Loucy (cell line): ENCODE results near the gene MECR.
"Not testable (repeated sequence)": the region's sequence is repeated elsewhere in the genome, so short reads cannot be mapped to it uniquely, and the experiment has no call there.

Experiments
- H2AFZ ChIP-seq: fragments of 200-600 bp; sonication (generic); 2 replicates; pipeline ENCODE4 v1.6.0; 2016; ENCODE audit warnings: antibody characterized with exemption, mild to moderate bottlenecking, low read length, moderate library complexity
- H3F3A ChIP-seq: fragments of 200-600 bp; 2 replicates; pipeline ENCODE4 v1.6.0; 2016; ENCODE audit warnings: antibody characterized with exemption, low read depth, mild to moderate bottlenecking
- H3K27me3 ChIP-seq: fragments of 200-600 bp; sonication (generic); 2 replicates; pipeline ENCODE4 v1.6.1; 2014; ENCODE audit warnings: low read length, mild to moderate bottlenecking; ENCODE audit not compliant: insufficient read depth, poor library complexity, severe bottlenecking
- H3K36me3 ChIP-seq: fragments of 200-600 bp; sonication (generic); 2 replicates; pipeline ENCODE4 v1.6.1; 2016; ENCODE audit warnings: low read length; ENCODE audit not compliant: insufficient read depth
- H3K4me1 ChIP-seq: fragments of 200-600 bp; sonication (generic); 2 replicates; pipeline ENCODE4 v1.5.1; 2014; ENCODE audit warnings: low read length, mild to moderate bottlenecking; ENCODE audit not compliant: insufficient read depth, poor library complexity, severe bottlenecking
- H3K4me2 ChIP-seq: fragments of 200-600 bp; sonication (generic); 2 replicates; pipeline ENCODE4 v1.6.0; 2014; ENCODE audit warnings: antibody characterized with exemption, low read length, low read depth, mild to moderate bottlenecking; ENCODE audit not compliant: poor library complexity, severe bottlenecking
- H3K4me3 ChIP-seq: fragments of 200-600 bp; sonication (generic); 2 replicates; pipeline ENCODE4 v1.5.1; 2014; ENCODE audit warnings: low read length, mild to moderate bottlenecking, mixed read lengths; ENCODE audit not compliant: poor library complexity, severe bottlenecking
- H3K79me2 ChIP-seq: fragments of 200-600 bp; sonication (generic); 2 replicates; pipeline ENCODE4 v1.6.1; 2014; ENCODE audit warnings: low read length; ENCODE audit not compliant: insufficient read depth
- H3K9ac ChIP-seq: fragments of 200-600 bp; sonication (generic); 2 replicates; pipeline ENCODE4 v1.6.0; 2014; ENCODE audit warnings: mild to moderate bottlenecking, low read depth, low read length, moderate library complexity; ENCODE audit not compliant: poor library complexity, severe bottlenecking
- H3K9me2 ChIP-seq: fragments of 200-600 bp; sonication (generic); replicated peaks from 2 replicates; pipeline ENCODE4 v1.6.1; 2016; ENCODE audit warnings: low read depth, low read length, mixed read lengths
- H3K9me3 ChIP-seq: fragments of 200-600 bp; sonication (generic); 2 replicates; pipeline ENCODE4 v1.6.1; 2014; ENCODE audit warnings: mild to moderate bottlenecking, antibody characterized with exemption, low read length, low read depth; ENCODE audit not compliant: insufficient read depth
- H4K20me1 ChIP-seq: fragments of 200-600 bp; sonication (generic); 2 replicates; pipeline ENCODE4 v1.6.0; 2014; ENCODE audit warnings: antibody characterized with exemption, low read length, mild to moderate bottlenecking; ENCODE audit not compliant: insufficient read depth, poor library complexity, severe bottlenecking
- CTCF ChIP-seq: fragments of 200-600 bp; sonication (generic); conservative IDR thresholded peaks from 2 replicates; pipeline ENCODE4 v1.5.1; 2014; ENCODE audit warnings: mild to moderate bottlenecking, antibody characterized with exemption, low read length
- EZH2phosphoT487 ChIP-seq: fragments of 200-600 bp; IDR thresholded peaks from 2 replicates; pipeline ENCODE4 v1.6.1; 2018; ENCODE audit warnings: antibody characterized with exemption, mild to moderate bottlenecking, moderate library complexity, borderline replicate concordance

MECR gene

GRCh38 chr1:29223521-29223920, 7.2 kb downstream of the MECR start:
- Histone ChIP-seq H3F3A (no peaks in the 10 kb centered on the region), H3K9ac (no peak overlapping the region), H2AFZ (no peak overlapping the region), H3K9me3 (no peaks in the 10 kb centered on the region), H3K9me2 (no peaks in the 10 kb centered on the region), H3K27me3 (no peaks in the 10 kb centered on the region), H3K36me3 (no peaks in the 10 kb centered on the region), H3K79me2 (no peaks in the 10 kb centered on the region), H4K20me1 (no peaks in the 10 kb centered on the region), H3K4me1 (no peaks in the 10 kb centered on the region), H3K4me2 (no peak overlapping the region), H3K4me3 (no peak overlapping the region)
- TF ChIP-seq CTCF (no peak), EZH2phosphoT487 (no peak)

- H3K9ac ChIP-seq = no peak overlapping the region
- no peak overlapping the region for H2AFZ ChIP-seq
- no peaks in the 10 kb centered on the region for H3K27me3 ChIP-seq
- H3K4me1 ChIP-seq = no peaks in the 10 kb centered on the region
- no peaks in the 10 kb centered on the region for H3K36me3 ChIP-seq
- H3K79me2 ChIP-seq = no peaks in the 10 kb centered on the region
- H3F3A ChIP-seq = no peaks in the 10 kb centered on the region
- H3K9me2 ChIP-seq = no peaks in the 10 kb centered on the region
- H3K4me2 ChIP-seq = no peak overlapping the region
- no peak overlapping the region for H3K4me3 ChIP-seq
- TF ChIP-seq EZH2phosphoT487 (no peak), CTCF (no peak)
- no peaks in the 10 kb centered on the region for H4K20me1 ChIP-seq
- H3K9me3 ChIP-seq = no peaks in the 10 kb centered on the region
These were observed 8.0 kb downstream of the MECR start for GRCh38 chr1:29222686-29223085.

- H3K36me3 ChIP-seq, H3K9ac ChIP-seq, H3K4me3 ChIP-seq, H3K4me2 ChIP-seq, H3F3A ChIP-seq, H4K20me1 ChIP-seq, H3K79me2 ChIP-seq, H3K4me1 ChIP-seq, H3K9me2 ChIP-seq, H3K9me3 ChIP-seq, H3K27me3 ChIP-seq, H2AFZ ChIP-seq: not testable (repeated sequence)
These were observed 8.5 kb downstream of the MECR start for GRCh38 chr1:29222260-29222659.

- H3K36me3 ChIP-seq = no peaks in the 10 kb centered on the region
- H3K9ac ChIP-seq = no peak overlapping the region
- H3K4me2 ChIP-seq = no peak overlapping the region
- H3K27me3 ChIP-seq = no peaks in the 10 kb centered on the region
- H3K9me2 ChIP-seq = no peaks in the 10 kb centered on the region
- no peaks in the 10 kb centered on the region for H3K4me1 ChIP-seq
- H3K9me3 ChIP-seq = no peaks in the 10 kb centered on the region
- no peaks in the 10 kb centered on the region for H3F3A ChIP-seq
- H2AFZ ChIP-seq = no peak overlapping the region
- no peak overlapping the region for H3K4me3 ChIP-seq
- TF ChIP-seq CTCF (no peak), EZH2phosphoT487 (no peak)
- H3K79me2 ChIP-seq = no peaks in the 10 kb centered on the region
- H4K20me1 ChIP-seq = no peaks in the 10 kb centered on the region
These were observed 9.4 kb downstream of the MECR start for GRCh38 chr1:29221296-29221695.
